ENCODE measurements around the gene ETS1.

DNA sequence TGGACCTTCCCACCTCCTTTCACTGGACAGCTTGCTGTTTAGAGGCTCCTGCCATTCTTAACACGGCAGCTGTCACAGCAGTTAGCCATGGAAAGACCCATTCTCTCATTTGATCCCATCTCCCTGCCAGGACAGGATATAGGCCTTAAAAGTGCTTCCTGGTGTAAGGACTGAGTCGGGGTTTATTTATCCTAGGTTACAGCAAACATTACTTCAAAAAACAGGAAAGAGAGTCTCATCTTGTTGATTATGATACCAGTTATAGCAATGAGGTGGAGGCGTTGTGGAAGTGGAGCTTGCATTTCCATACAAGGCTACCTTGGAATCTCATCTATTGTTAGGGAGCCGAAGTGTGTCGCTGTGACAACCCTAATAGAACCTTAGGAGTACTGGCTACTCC is 17.4 kb upstream of the ETS1 start:
- TF ChIP-seq, protein P1, sequence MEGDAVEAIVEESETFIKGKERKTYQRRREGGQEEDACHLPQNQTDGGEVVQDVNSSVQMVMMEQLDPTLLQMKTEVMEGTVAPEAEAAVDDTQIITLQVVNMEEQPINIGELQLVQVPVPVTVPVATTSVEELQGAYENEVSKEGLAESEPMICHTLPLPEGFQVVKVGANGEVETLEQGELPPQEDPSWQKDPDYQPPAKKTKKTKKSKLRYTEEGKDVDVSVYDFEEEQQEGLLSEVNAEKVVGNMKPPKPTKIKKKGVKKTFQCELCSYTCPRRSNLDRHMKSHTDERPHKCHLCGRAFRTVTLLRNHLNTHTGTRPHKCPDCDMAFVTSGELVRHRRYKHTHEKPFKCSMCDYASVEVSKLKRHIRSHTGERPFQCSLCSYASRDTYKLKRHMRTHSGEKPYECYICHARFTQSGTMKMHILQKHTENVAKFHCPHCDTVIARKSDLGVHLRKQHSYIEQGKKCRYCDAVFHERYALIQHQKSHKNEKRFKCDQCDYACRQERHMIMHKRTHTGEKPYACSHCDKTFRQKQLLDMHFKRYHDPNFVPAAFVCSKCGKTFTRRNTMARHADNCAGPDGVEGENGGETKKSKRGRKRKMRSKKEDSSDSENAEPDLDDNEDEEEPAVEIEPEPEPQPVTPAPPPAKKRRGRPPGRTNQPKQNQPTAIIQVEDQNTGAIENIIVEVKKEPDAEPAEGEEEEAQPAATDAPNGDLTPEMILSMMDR (IDR thresholded peaks at IDR 0.05), result no peak
- TF ChIP-seq SIN3A (IDR thresholded peaks at IDR 0.05; ENCODE audit: borderline replicate concordance, insufficient read depth, low read depth, low read length) (no peak), POLR2AphosphoS5 (IDR thresholded peaks at IDR 0.05; ENCODE audit: low read depth, low read length) (no peak), TCF7L2 (IDR thresholded peaks at IDR 0.05; ENCODE audit: low read depth, low read length) (no peak)
